ENCODE results near the gene GLRA1. TPM values are rescaled to one million over a fixed set of nuclear protein-coding genes. Genes with fewer than 3 reads are reported as not detected.
A peak's percentile ranks its signal among the peaks of the same experiment; 100 is the strongest.

The GLRA1 gene
- total and polyA plus RNA-seq, 3 experiments from 2014 or later = not detected

DNA sequence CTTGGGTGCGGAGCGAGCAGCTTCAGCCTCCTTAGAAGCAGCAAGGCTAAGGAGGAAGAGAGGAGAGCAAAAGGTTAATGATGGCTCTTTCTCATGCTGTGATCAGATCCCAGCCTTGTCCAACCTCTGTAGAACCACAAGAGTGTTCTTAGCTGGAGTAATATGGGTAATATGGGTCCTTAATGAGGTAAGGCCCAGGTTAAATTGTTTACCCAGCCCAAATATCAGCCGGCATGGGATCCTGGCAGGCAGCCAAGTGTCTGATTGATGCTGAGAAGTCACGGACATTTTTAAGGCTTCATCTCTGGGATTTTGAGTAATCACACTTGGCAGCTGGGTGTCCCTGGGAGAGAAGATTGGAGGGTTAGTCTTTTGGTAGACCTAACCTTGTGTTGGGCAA lies 32.3 kb downstream of the GLRA1 start:
- Histone ChIP-seq H3K4me3 (ENCODE audit: low read length) (no peak overlapping the region), H3K27ac (ENCODE audit: low read depth, low read length) (no peak overlapping the region), H3K36me3 (ENCODE audit: insufficient read depth, low read length) (no peaks in the 10 kb centered on the region), H3K4me1 (ENCODE audit: insufficient read depth, low read length) (no peaks in the 10 kb centered on the region), H3K27me3 (ENCODE audit: insufficient read depth, low read length, poor library complexity, severe bottlenecking) (no peaks in the 10 kb centered on the region), H3K9me3 (ENCODE audit: low read length) (no peaks in the 10 kb centered on the region)
- ChIA-PET POLR2A (no interaction called here), CTCF (no interaction called here)
- DNase-seq = no peak
- Mint-ChIP-seq H3K27me3 (no peaks in the 10 kb centered on the region), H3K9me3 (no peaks in the 10 kb centered on the region), H3K36me3 (no peaks in the 10 kb centered on the region), H3K4me1 (no peaks in the 10 kb centered on the region), H3K27ac (no peak overlapping the region), H3K4me3 (no peak overlapping the region)

DNA sequence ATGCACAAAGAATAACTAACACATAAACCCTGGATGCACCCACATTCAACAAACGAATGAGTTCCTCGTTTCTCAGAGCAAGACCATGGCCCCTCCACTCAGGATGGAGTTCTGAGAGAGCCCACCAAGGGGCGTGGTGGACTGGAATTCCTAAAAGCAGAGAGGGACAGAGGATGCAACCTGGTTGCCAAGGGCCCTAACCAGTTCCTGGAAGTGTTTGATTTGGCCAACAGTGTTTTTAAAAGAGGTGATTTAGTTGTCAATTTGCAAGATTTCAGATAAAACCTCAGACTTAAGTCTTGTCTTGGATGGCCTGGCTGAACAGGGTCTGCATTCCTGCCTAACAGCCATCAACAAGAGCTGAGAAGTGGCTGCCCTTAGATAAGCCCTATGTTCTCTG lies 34.4 kb downstream of the GLRA1 start:
- CTCF ChIA-PET = no interaction called here
- Histone ChIP-seq H3K9me3 (ENCODE audit: low read length) (no peaks in the 10 kb centered on the region), H3K4me1 (ENCODE audit: insufficient read depth, low read length) (no peaks in the 10 kb centered on the region), H3K36me3 (ENCODE audit: insufficient read depth, low read length) (no peaks in the 10 kb centered on the region), H3K27ac (ENCODE audit: low read depth, low read length) (no peak overlapping the region), H3K27me3 (ENCODE audit: insufficient read depth, low read length, poor library complexity, severe bottlenecking) (no peaks in the 10 kb centered on the region), H3K4me3 (ENCODE audit: low read length) (no peak overlapping the region)
- Mint-ChIP-seq H3K27me3 (no peaks in the 10 kb centered on the region), H3K36me3 (no peaks in the 10 kb centered on the region), H3K27ac (no peak overlapping the region), H3K4me1 (peaks cover 0 to 1% (median 0%) of the 10 kb centered on the region in 3 donors), H3K4me3 (no peak overlapping the region), H3K9me3 (no peaks in the 10 kb centered on the region)
- POLR2A ChIA-PET = no interaction called here
- no peak for DNase-seq

DNA sequence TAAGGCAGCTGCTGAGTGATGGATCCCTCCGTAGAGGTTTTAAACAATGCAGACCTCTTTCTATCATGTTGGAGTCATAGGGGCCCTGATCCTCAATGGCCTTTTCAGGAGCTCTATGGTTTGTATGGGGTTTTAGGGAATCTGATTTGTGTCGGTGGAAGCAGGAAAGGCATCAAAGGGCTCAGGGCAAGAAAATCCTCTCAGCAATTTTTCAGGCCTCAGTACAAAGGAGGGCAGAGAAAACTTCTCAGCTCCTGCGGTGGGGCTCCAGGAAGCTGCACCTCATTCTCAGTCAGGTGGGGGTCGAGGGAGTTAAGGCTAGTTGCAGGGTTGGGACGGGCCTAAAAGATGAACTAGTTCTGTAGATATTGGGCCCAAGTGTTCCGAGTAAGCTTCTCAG lies 35.0 kb downstream of the GLRA1 start:
- Mint-ChIP-seq H3K4me3 (no peak overlapping the region), H3K36me3 (no peaks in the 10 kb centered on the region), H3K27me3 (no peaks in the 10 kb centered on the region), H3K9me3 (no peaks in the 10 kb centered on the region), H3K4me1 (peaks cover 0 to 1% (median 0%) of the 10 kb centered on the region in 3 donors), H3K27ac (peak overlapping the region in 2 of 8 donors; percentile 29 to 88)
- H3K4me1 ChIP-seq (ENCODE audit: insufficient read depth, low read length) = no peaks in the 10 kb centered on the region
- no peaks in the 10 kb centered on the region for H3K36me3 ChIP-seq (ENCODE audit: insufficient read depth, low read length)
- CTCF ChIA-PET = no interaction called here
- H3K9me3 ChIP-seq (ENCODE audit: low read length) = no peaks in the 10 kb centered on the region
- no peak overlapping the region for H3K4me3 ChIP-seq (ENCODE audit: low read length)
- POLR2A ChIA-PET = no interaction called here
- no peaks in the 10 kb centered on the region for H3K27me3 ChIP-seq (ENCODE audit: insufficient read depth, low read length, poor library complexity, severe bottlenecking)
- H3K27ac ChIP-seq (ENCODE audit: low read depth, low read length) = no peak overlapping the region
- DNase-seq = no peak

DNA sequence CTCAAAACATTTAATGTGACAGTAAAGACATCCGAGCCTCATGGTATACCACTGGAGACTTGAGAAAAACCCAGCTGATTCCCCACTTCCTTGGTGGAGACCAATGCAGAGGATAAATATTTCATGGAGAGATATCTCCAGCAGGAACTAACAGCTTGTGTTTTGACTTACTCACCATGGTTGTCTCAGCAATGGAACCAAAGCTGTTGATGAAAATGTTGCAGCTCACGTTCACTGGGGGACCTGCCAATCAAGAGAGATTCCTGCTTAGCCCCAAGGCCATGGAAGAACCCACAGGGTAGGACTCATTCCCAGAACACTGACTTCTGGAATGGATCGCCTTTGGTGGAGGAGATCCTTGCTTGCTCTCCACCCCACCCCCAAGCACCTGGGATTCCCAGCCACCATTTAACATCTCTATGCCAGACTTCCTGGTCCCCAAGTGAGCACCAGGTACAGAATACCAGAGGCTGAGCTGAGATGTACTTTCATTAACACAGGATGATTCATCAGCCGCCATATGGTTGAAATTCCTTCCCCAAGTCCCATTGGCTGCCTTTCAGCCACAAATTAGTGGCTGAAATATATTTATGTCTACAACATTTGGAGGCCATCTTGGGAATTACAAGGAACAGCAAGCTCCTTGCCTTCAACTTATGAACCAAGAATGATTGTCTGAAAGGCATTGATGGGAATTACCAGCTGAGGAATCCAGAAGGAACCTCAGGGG lies 37.9 kb downstream of the GLRA1 start:
- POLR2A ChIA-PET = no interaction called here
- H3K36me3 Mint-ChIP-seq = no peaks in the 10 kb centered on the region
- Histone ChIP-seq H3K4me1 (ENCODE audit: insufficient read depth, low read length) (no peaks in the 10 kb centered on the region), H3K27me3 (ENCODE audit: insufficient read depth, low read length, poor library complexity, severe bottlenecking) (no peaks in the 10 kb centered on the region), H3K4me3 (ENCODE audit: low read length) (no peak overlapping the region), H3K36me3 (ENCODE audit: insufficient read depth, low read length) (no peaks in the 10 kb centered on the region), H3K27ac (ENCODE audit: low read depth, low read length) (no peak overlapping the region), H3K9me3 (ENCODE audit: low read length) (no peaks in the 10 kb centered on the region)
- no peak overlapping the region for H3K27ac Mint-ChIP-seq
- H3K27me3 Mint-ChIP-seq = peaks cover 0 to 9% of the 10 kb centered on the region in 2 donors
- H3K9me3 Mint-ChIP-seq = no peaks in the 10 kb centered on the region
- peaks cover 0 to 1% (median 0%) of the 10 kb centered on the region in 3 donors for H3K4me1 Mint-ChIP-seq
- CTCF ChIA-PET = no interaction called here
- no peak for DNase-seq
- H3K4me3 Mint-ChIP-seq = no peak overlapping the region

DNA sequence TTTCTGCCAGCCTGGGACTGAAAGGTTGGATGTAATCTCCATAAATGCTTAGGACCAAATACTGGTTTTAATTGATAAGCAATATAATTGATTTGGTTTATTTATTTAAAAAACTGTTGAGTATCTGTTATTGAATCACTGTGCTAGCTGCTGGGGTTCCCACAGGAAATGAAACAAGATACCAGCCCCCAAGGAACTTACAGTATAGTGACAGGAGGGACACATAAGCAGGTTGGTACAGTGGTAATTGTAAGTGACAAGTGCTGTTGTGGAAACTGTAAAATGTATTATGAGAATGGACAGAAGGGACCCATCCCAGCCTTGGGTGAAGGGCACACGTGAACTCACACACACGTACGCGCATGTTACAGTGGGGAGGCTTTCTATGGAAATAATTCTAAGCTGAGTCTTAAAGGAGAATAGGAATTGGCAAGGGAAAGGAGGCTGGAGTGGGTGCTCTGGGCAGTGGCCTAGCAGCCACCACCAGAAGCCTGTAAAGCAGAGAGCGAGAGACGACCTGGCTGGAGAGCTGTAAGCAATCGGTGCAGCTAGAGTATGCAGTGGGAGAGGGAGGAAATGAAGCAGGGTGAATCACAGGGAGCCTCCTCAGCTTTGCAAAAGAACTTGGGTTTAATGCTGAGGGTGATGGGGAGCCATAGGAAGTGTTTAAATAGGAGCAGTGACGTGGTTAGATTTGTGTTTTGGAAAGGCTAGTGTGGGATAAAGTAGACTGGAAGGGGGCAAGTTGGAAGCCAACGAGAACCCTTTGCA lies 39.3 kb downstream of the GLRA1 start:
- H3K4me1 Mint-ChIP-seq = peaks cover 0 to 1% (median 0%) of the 10 kb centered on the region in 3 donors

DNA sequence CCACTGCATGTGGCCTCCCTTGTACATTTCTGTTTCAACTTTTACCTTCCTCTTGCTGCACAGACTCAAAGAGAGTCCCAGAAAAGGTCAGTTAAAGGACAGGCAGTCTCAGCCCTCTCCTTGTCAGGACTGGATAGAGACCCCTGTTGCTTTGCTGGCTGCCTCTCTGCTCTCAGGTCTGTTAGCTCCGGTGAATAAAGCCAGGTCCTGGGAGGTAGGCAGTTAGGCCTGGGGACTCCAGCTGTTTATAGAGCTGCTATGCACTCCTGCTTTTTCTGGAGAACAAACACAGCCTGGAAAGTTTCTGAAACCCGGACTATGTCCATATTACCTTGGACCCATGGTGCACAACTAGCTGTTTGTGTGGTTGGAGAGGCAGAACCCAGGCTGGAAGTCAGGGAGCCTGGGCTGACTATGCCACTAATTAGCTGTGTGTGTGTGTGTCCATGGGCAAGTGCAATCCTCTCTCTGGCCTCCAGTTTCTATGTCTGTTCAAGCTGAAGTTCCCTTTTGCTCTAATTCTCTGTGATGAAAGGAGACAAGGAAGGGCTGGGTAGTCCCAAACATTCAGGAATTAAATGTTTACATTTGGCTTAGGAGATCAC lies 42.9 kb downstream of the GLRA1 start:
- no peak overlapping the region for H3K27ac ChIP-seq (ENCODE audit: low read depth, low read length)
- Mint-ChIP-seq H3K27me3 (peaks cover 0 to 9% of the 10 kb centered on the region in 2 donors), H3K4me3 (no peak overlapping the region), H3K4me1 (peaks cover 0 to 1% (median 0%) of the 10 kb centered on the region in 3 donors), H3K27ac (peak overlapping the region in 1 of 8 donors; percentile 5), H3K9me3 (peaks cover 0 to 9% (median 5%) of the 10 kb centered on the region in 5 donors), H3K36me3 (peaks cover 0 to 15% (median 0%) of the 10 kb centered on the region in 3 donors)
- H3K9me3 ChIP-seq (ENCODE audit: low read length) = no peaks in the 10 kb centered on the region
- DNase-seq = no peak
- H3K4me1 ChIP-seq (ENCODE audit: insufficient read depth, low read length) = no peaks in the 10 kb centered on the region
- H3K4me3 ChIP-seq (ENCODE audit: low read length) = no peak overlapping the region
- H3K27me3 ChIP-seq (ENCODE audit: insufficient read depth, low read length, poor library complexity, severe bottlenecking) = no peaks in the 10 kb centered on the region
- no peaks in the 10 kb centered on the region for H3K36me3 ChIP-seq (ENCODE audit: insufficient read depth, low read length)
- ChIA-PET POLR2A (no interaction called here), CTCF (no interaction called here)

More for the DNA sequence above, 39.3 kb downstream of the GLRA1 start:
- no peak overlapping the region for H3K27ac Mint-ChIP-seq
- no peak overlapping the region for H3K4me3 ChIP-seq (ENCODE audit: low read length)
- H3K27ac ChIP-seq (ENCODE audit: low read depth, low read length) = no peak overlapping the region
- peaks cover 0 to 3% (median 0%) of the 10 kb centered on the region in 3 donors for H3K36me3 Mint-ChIP-seq
- no peak for DNase-seq
- ChIA-PET POLR2A (no interaction called here), CTCF (no interaction called here)
- peaks cover 0 to 9% of the 10 kb centered on the region in 2 donors for H3K27me3 Mint-ChIP-seq
- no peaks in the 10 kb centered on the region for H3K9me3 ChIP-seq (ENCODE audit: low read length)
- no peak overlapping the region for H3K4me3 Mint-ChIP-seq
- no peaks in the 10 kb centered on the region for H3K9me3 Mint-ChIP-seq
- no peaks in the 10 kb centered on the region for H3K4me1 ChIP-seq (ENCODE audit: insufficient read depth, low read length)
- H3K27me3 ChIP-seq (ENCODE audit: insufficient read depth, low read length, poor library complexity, severe bottlenecking) = no peaks in the 10 kb centered on the region
- no peaks in the 10 kb centered on the region for H3K36me3 ChIP-seq (ENCODE audit: insufficient read depth, low read length)

DNA sequence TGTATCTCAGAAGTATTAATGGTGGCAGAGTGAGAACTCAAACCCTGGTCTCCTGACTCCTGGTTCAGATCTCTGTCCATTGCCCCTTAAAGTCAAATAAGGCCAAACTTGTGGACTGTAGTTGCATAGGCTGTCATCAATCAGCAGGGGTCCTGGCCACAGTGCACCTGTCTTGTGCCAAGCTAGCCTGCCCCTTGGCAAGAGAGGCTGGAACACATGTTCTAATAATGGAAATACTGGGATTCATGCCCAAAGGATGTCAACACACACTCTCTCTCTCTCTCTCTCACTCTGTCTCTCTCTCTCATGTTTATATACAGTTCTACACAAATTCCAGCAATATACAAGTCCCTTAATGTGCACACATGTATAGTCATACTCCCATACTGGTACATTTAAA lies 44.3 kb downstream of the GLRA1 start:
- Mint-ChIP-seq H3K9me3 (peaks cover 0 to 9% (median 5%) of the 10 kb centered on the region in 5 donors), H3K27me3 (peaks cover 0 to 9% of the 10 kb centered on the region in 2 donors), H3K4me3 (no peak overlapping the region), H3K4me1 (no peaks in the 10 kb centered on the region), H3K27ac (no peak overlapping the region), H3K36me3 (peaks cover 0 to 15% (median 0%) of the 10 kb centered on the region in 3 donors)
- Histone ChIP-seq H3K27ac (ENCODE audit: low read depth, low read length) (no peak overlapping the region), H3K27me3 (ENCODE audit: insufficient read depth, low read length, poor library complexity, severe bottlenecking) (no peaks in the 10 kb centered on the region), H3K4me3 (ENCODE audit: low read length) (no peak overlapping the region), H3K9me3 (ENCODE audit: low read length) (no peaks in the 10 kb centered on the region), H3K4me1 (ENCODE audit: insufficient read depth, low read length) (no peaks in the 10 kb centered on the region), H3K36me3 (ENCODE audit: insufficient read depth, low read length) (no peaks in the 10 kb centered on the region)
- no peak for DNase-seq
- ChIA-PET POLR2A (no interaction called here), CTCF (no interaction called here)

DNA sequence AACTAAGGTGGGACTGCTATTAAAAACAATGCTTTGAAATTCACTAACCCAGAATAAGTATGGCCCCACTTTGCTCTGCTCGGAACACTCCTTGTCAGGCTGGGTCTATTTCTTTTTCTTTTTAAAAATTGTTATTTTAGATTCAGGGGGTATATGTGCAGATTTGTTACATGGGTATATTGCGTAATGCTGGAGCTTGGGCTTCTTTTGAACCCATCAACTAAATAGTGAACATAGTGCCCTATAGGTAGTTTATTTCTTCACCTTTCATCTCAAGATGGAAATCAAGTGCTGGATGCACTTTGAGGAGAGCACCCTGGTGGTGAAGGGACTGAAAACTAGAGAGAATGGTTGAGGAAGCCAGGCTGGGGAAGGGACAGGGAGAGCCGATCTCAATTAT lies 51.0 kb downstream of the GLRA1 start:
- POLR2A ChIA-PET = no interaction called here
- CTCF ChIA-PET = no interaction called here
- Histone ChIP-seq H3K4me1 (ENCODE audit: insufficient read depth, low read length) (no peaks in the 10 kb centered on the region), H3K9me3 (ENCODE audit: low read length) (no peaks in the 10 kb centered on the region), H3K36me3 (ENCODE audit: insufficient read depth, low read length) (no peaks in the 10 kb centered on the region), H3K27ac (ENCODE audit: low read depth, low read length) (no peak overlapping the region), H3K27me3 (ENCODE audit: insufficient read depth, low read length, poor library complexity, severe bottlenecking) (no peaks in the 10 kb centered on the region), H3K4me3 (ENCODE audit: low read length) (no peak overlapping the region)
- peaks cover 0 to 2% of the 10 kb centered on the region in 2 donors for H3K27me3 Mint-ChIP-seq
- peak overlapping the region in 2 of 8 donors; percentile 51 to 76 for H3K27ac Mint-ChIP-seq
- peaks cover 2% of the 10 kb centered on the region in 3 donors for H3K4me1 Mint-ChIP-seq
- H3K36me3 Mint-ChIP-seq = peaks cover 0 to 11% (median 0%) of the 10 kb centered on the region in 3 donors
- H3K4me3 Mint-ChIP-seq = no peak overlapping the region
- peaks cover 0 to 9% (median 4%) of the 10 kb centered on the region in 5 donors for H3K9me3 Mint-ChIP-seq
- DNase-seq = no peak

Data from CD8-positive, alpha-beta memory T cell (primary cell).